Uterus (tissue), 2 donors: ENCODE measurements around the gene VSIG8.

ENCODE experiments used
- POLR2A ChIP-seq, 2 donors: fragments of 450-650 bp; IDR thresholded peaks; one replicate each; pipeline ENCODE4 v1.6.1; 2016; ENCODE audit warnings: antibody characterized with exemption in 2 of 2, mild to moderate bottlenecking in 1 of 2, moderate library complexity in 1 of 2
- TF ChIP-seq, protein P1 (sequence below), 4 experiments: fragments of 200-600 bp in 2 of 4; fragments of 450-650 bp in 2 of 4; sonication (generic) in 2 of 4; IDR thresholded peaks; one replicate each; pipeline ENCODE4 v1.5.1; 2016 to 2019; ENCODE audit warnings: antibody characterized with exemption in 4 of 4, mild to moderate bottlenecking in 2 of 4, moderate library complexity in 1 of 4

DNA sequence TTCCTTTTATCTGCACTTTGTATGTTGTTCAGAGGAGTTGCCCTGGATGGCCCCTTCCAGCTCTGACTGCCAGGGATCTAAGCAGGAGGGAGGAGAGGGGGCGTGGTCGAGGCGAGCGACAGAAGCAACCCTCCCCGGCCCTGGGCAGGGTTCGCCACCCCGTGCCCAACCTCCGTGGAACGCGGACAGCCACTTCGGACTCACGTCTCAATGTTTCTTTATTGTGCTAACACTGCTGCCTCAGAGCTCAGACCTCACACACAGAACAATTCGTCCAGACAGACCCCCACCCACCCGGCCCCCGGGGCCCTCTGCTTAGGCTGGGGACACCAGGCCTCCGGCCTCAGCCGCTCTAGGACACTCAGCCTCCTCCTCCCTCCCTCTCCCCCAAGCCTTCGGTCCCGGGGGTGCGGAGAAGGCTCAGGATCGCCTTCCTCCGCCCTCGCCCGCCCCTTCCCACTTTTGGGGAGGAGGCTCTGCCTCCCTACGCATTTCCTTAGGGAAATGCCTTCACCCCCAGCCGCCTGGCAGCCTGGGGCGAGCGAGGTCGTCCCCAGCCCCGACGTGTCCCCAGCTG, 8.3 kb downstream of the VSIG8 start:
- TF ChIP-seq, protein P1, sequence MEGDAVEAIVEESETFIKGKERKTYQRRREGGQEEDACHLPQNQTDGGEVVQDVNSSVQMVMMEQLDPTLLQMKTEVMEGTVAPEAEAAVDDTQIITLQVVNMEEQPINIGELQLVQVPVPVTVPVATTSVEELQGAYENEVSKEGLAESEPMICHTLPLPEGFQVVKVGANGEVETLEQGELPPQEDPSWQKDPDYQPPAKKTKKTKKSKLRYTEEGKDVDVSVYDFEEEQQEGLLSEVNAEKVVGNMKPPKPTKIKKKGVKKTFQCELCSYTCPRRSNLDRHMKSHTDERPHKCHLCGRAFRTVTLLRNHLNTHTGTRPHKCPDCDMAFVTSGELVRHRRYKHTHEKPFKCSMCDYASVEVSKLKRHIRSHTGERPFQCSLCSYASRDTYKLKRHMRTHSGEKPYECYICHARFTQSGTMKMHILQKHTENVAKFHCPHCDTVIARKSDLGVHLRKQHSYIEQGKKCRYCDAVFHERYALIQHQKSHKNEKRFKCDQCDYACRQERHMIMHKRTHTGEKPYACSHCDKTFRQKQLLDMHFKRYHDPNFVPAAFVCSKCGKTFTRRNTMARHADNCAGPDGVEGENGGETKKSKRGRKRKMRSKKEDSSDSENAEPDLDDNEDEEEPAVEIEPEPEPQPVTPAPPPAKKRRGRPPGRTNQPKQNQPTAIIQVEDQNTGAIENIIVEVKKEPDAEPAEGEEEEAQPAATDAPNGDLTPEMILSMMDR (IDR thresholded peaks at IDR 0.05), result no peak
- no peak for TF ChIP-seq POLR2A (IDR thresholded peaks at IDR 0.05)
